Tibial artery (tissue), 4 donors: Measurements from ENCODE around the gene AKT2.

Source experiments
- DNase-seq, 2 donors: peaks; one replicate each; pipeline ENCODE4 v3.0.0-alpha.2; 2019
- H3K27ac ChIP-seq, 2 donors: fragments of 200-600 bp; sonication (generic) in 1 of 2; 1 replicate in 1 of 2; 2 replicates in 1 of 2; pipeline ENCODE4 v1.5.1; 2018 to 2019; ENCODE audit warnings: mild to moderate bottlenecking in 1 of 2
- H3K27me3 ChIP-seq, 2 donors: fragments of 200-600 bp; sonication (generic) in 1 of 2; one replicate each; pipeline versions ENCODE4 v1.5.1 to v1.6.0; 2016 to 2019
- H3K36me3 ChIP-seq, 3 donors: fragments of 200-600 bp; sonication (generic) in 2 of 3; one replicate each; pipeline ENCODE4 v1.5.1; 2016 to 2019; ENCODE audit warnings: mild to moderate bottlenecking in 2 of 3
- H3K4me1 ChIP-seq, 4 donors: fragments of 200-600 bp; sonication (generic) in 2 of 4; 1 replicate in 3 of 4; 2 replicates in 1 of 4; pipeline ENCODE4 v1.5.1; 2016 to 2019
- H3K4me3 ChIP-seq, 2 donors: fragments of 200-600 bp; sonication (generic) in 1 of 2; 1 replicate in 1 of 2; 2 replicates in 1 of 2; pipeline ENCODE4 v1.5.1; 2018 to 2019; ENCODE audit warnings: mild to moderate bottlenecking in 2 of 2
- H3K9me3 ChIP-seq, 3 donors: fragments of 200-600 bp; sonication (generic) in 1 of 3; one replicate each; pipeline ENCODE4 v1.5.1; 2016 to 2019
- CTCF ChIP-seq, 2 experiments: fragments of 200-600 bp in 1 of 2; fragments of 450-650 bp in 1 of 2; IDR thresholded peaks; one replicate each; pipeline ENCODE4 v1.5.1; 2017 to 2019; ENCODE audit warnings: antibody characterized with exemption in 2 of 2, mild to moderate bottlenecking in 1 of 2, moderate library complexity in 1 of 2
- intact Hi-C: fragments of 100-400 bp; cut with DNase I; formaldehyde crosslinking; loops from one replicate; pipeline ENCODE4 v1.15.0; 2023; ENCODE audit warnings: low total_unique reads

The AKT2 gene

DNA sequence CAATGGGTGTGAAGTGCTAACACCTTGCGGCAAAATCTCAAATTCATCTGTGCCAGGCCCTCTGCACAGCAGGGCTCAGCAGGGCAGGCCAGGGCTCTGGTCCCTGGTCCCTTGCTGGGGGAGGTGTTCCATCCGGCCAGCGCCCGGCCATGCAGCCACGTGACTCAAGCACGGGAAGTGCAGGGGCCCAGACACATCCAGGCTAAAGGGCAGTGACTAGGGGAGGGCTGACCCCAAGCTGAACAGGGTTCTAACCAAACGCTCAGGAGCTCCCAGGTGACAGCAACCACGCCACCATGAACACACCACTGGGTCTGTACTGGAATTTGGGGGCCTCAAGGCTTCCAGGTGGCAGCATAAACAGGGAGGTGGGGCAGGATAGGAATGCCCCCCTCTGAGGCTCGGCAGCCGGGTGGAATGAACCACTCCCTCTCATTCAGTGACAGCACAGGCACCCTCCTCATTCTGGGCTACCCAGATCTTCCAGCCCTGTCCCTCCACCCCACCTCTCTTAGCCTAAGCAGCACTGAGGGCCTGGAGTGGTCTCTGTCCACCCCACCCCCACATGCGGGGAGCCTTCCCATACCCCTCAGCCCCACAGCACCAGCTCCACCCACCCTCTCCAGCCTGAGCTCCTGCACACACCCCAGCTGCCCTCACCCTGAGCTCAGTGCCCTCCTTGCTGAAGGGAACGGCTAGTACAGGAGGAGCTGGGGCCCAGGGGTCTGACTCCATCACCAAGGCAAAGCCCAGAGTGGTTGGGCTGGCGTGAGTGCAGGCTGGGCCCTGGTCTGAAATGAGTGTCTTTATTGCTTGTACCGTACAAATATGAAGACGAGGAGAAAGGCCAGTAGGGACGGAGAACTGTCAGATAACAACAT lies 53.4 kb downstream of the AKT2 start:
- peaks cover 0 to 15% (median 4%) of the 10 kb centered on the region in 4 donors for H3K4me1 ChIP-seq
- H3K27me3 ChIP-seq = peaks cover 0 to 10% of the 10 kb centered on the region in 2 donors
- peaks cover 24 to 45% (median 44%) of the 10 kb centered on the region in 3 donors for H3K36me3 ChIP-seq
- intact Hi-C loops = no loop called here
- no peak for TF ChIP-seq CTCF (IDR thresholded peaks at IDR 0.05)
- no peaks in the 10 kb centered on the region for H3K9me3 ChIP-seq
- no peak overlapping the region for H3K4me3 ChIP-seq
- H3K27ac ChIP-seq = no peak overlapping the region
- no peak for DNase-seq

GRCh38 chr19:40231057-40231456 lies 54.1 kb downstream of the AKT2 start:
- no peak for TF ChIP-seq CTCF (IDR thresholded peaks at IDR 0.05)
- peaks cover 0 to 17% of the 10 kb centered on the region in 2 donors for H3K27me3 ChIP-seq
- peaks cover 0 to 22% (median 10%) of the 10 kb centered on the region in 4 donors for H3K4me1 ChIP-seq
- peaks cover 17 to 38% (median 36%) of the 10 kb centered on the region in 3 donors for H3K36me3 ChIP-seq
- no peak for DNase-seq
- intact Hi-C loops = no loop called here
- H3K4me3 ChIP-seq = no peak overlapping the region
- no peaks in the 10 kb centered on the region for H3K9me3 ChIP-seq
- no peak overlapping the region for H3K27ac ChIP-seq

DNA sequence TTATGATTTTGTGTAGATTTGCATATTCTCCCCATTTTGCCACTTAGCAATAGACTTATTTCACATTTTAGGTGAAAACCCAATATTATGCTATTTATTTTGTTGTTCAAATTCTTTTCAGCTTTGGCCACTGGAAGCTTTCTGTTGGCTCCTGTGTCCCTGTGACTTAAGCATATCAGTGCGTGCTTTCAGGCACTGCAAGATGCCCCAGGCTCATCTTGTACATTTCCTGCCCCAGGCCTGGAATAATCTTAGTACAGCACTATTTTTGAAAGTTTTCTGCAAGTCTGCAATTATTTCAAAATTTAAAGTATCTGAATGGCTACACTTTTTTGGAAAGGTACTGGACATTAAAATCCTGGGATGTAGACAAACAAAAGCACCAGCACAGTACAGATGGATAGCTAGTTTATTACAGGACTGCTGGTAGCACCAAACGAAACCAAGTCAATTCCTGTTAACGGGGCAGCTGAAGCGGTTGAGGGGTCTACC lies 55.2 kb downstream of the AKT2 start:
- H3K9me3 ChIP-seq = no peaks in the 10 kb centered on the region
- H3K27ac ChIP-seq = no peak overlapping the region
- TF ChIP-seq CTCF (IDR thresholded peaks at IDR 0.05) = no peak
- H3K36me3 ChIP-seq = peaks cover 6 to 27% (median 25%) of the 10 kb centered on the region in 3 donors
- H3K4me1 ChIP-seq = peaks cover 0 to 28% (median 17%) of the 10 kb centered on the region in 4 donors
- no peak overlapping the region for H3K4me3 ChIP-seq
- no peak for DNase-seq
- peaks cover 0 to 28% of the 10 kb centered on the region in 2 donors for H3K27me3 ChIP-seq
- intact Hi-C loops = no loop called here

- no peak overlapping the region for H3K27ac ChIP-seq
- TF ChIP-seq CTCF (IDR thresholded peaks at IDR 0.05) = no peak
- no peak overlapping the region for H3K4me3 ChIP-seq
- peaks cover 0 to 33% of the 10 kb centered on the region in 2 donors for H3K27me3 ChIP-seq
- H3K9me3 ChIP-seq = no peaks in the 10 kb centered on the region
- peaks cover 0 to 28% (median 17%) of the 10 kb centered on the region in 4 donors for H3K4me1 ChIP-seq
- intact Hi-C loops = no loop called here
- H3K36me3 ChIP-seq = peaks cover 1 to 22% (median 21%) of the 10 kb centered on the region in 3 donors
- no peak for DNase-seq
Measured at GRCh38 chr19:40229484-40229883, 55.7 kb downstream of the AKT2 start.

DNA sequence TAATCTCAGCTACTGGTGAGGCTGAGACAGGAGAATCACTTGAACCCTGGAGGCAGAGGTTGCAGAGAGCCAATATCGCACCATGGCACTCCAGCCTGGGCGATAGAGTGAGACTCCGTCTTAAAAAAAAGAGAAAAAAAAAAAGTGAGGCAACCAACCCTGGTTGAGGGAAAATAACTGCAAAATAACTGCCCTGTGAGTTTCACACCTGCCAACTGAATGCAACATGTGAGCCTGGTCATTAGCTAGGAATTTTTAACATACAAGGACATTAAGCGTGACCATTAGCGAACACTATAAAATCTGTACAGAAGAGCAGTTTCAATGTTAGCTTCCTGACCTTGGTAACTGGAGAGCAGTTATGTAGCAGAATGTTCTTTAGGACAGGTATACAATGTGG lies 56.3 kb downstream of the AKT2 start:
- intact Hi-C loops = no loop called here
- Histone ChIP-seq H3K36me3 (peaks cover 0 to 16% (median 15%) of the 10 kb centered on the region in 3 donors), H3K27ac (no peak overlapping the region), H3K9me3 (no peaks in the 10 kb centered on the region), H3K4me1 (peaks cover 0 to 28% (median 17%) of the 10 kb centered on the region in 4 donors), H3K27me3 (peaks cover 0 to 39% of the 10 kb centered on the region in 2 donors), H3K4me3 (no peak overlapping the region)
- TF ChIP-seq CTCF (IDR thresholded peaks at IDR 0.05) = no peak
- no peak for DNase-seq
